NCI-H446 treated with DMSO at 0.1 percent for 48 hours (cell line): ENCODE results near the gene DLG2.
A peak's percentile ranks its signal among the peaks of the same experiment; 100 is the strongest.

Source experiments
- DNase-seq: peaks from one replicate; lab custom pipeline; 2025; lab: John Stamatoyannopoulos, UW

DLG2 gene

DNA sequence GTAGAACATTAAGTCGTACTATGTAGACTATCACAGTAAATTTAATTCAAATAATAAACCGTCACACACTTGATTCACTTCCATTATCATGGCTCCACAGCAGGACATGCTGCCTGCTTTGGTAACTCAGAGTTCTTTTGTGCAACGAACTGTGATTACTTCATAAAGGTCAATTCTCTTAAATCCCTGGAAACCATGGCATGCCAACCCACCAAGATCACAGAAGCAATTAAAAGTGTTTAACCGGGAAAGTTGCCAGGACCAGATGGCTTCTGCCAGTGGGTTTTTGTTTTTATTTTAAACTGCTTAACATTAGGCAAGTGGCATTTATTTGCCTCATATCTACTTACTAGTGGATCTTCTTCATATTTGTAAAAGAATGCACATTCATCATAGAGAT is 1162.1 kb downstream of the DLG2 start:
- peak; percentile 98 for DNase-seq

GRCh38 chr11:84455691-84456090 is 1171.5 kb downstream of the DLG2 start:
- DNase-seq, result peak; percentile 38

DNA sequence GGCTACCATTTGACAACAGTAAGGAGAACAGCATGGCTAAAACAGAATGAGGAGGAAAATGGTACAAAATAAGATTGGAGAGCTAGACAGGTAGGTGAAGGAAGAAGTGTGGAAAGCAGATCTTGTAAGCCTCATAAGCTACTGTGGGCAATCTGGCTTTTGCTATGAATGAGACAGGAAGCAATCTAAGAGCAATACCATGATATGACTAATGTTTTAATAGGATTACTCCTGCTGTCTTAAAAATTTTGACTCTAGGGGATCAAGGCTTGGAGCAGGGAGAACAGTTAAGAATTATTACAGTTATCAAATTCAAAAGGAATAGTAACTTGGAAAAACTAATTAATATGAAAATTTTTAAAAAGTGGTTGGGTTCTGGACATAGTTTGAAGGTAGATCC is 1174.9 kb downstream of the DLG2 start:
- DNase-seq, result no peak

GRCh38 chr11:84438565-84438964 is 1188.6 kb downstream of the DLG2 start:
- no peak for DNase-seq

DNA sequence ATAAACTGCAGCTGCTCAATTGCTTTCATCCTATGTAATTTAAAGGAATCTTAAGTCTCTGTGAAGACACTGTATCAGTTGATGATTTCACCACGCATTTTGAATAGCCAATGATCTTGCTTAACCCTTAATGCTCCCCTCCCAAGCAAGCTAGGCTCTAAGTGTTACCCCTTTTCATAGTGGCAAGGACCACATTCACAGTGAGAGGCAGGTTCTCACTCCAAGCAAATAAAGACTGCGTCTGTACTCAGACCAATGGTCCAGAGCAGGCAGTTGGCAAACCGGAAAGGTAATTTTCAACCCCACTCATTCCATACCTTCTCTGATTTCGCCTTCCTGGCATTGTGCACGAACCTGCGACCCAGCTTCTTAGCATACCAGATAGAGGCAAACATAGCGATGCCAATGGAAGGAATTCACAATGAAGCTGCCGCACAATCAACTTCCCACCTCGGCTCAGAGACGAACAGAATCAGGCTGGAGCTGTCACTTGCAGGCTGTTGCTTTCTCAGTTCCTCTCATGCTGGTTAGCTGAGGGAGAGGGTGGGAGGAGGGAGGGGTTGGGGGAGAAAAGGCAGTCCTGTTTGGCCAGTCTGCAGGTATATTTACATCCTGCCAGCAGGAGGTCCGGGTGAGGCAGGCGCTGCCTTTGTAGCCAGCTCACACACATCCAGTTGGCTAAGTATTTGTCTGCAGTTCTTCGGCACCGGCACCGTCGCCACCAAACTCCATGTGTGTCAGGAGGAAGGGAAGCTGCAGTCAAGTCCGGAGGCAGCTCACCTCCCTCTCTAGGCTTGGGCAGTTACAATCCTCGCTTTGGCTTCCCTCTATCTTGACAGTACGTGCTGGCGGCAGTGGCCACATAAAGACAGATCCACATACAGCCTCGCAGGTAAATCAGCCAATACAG is 1189.8 kb downstream of the DLG2 start:
- no peak for DNase-seq

- DNase-seq, result no peak
Observed at GRCh38 chr11:84430661-84431060, 1196.5 kb downstream of the DLG2 start.

DNA sequence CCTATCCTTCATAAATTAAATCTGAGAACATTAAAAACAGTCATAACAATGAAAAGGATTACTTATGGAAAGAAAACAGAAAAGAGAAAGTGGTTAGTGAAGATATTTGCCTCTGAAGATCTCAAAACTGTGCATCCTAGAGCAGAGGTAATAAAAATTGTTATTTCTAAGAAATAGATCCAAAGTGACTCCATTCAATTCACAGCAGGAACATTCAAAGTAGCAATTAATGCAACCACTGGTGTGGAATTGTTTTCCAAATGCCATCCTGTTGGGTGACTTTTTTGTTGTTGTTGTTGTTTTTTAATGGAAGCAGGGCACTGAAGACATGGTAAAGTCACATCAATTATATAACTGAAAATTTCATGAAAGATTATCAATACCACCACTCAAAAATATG is 1201.5 kb downstream of the DLG2 start:
- DNase-seq, result no peak

- no peak for DNase-seq
Observed at GRCh38 chr11:84420271-84420670, 1206.9 kb downstream of the DLG2 start.

- no peak for DNase-seq
Observed at GRCh38 chr11:84419616-84420015, 1207.5 kb downstream of the DLG2 start.

GRCh38 chr11:84414920-84415319 is 1212.2 kb downstream of the DLG2 start:
- DNase-seq, result no peak

DNA sequence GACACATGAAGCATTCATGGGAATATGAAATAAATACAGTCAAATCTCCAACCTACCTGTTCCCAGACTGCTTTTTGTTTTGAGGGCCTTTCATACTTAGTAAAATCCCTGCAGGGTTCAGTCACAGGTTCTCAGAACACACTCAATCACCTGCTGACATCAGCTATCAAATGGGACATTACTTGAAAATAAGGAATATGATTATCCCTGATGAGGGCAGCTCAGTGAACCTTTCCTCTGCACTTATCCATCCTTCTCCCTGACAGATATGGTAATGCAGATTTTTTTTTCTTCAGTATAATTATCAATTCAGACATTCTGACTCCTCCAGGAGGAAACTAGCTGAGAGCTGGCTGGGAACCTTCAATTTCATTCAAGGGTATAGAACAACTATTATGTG is 1213.6 kb downstream of the DLG2 start:
- no peak for DNase-seq

- no peak for DNase-seq
Observed at GRCh38 chr11:84412862-84413261, 1214.3 kb downstream of the DLG2 start.

DNA sequence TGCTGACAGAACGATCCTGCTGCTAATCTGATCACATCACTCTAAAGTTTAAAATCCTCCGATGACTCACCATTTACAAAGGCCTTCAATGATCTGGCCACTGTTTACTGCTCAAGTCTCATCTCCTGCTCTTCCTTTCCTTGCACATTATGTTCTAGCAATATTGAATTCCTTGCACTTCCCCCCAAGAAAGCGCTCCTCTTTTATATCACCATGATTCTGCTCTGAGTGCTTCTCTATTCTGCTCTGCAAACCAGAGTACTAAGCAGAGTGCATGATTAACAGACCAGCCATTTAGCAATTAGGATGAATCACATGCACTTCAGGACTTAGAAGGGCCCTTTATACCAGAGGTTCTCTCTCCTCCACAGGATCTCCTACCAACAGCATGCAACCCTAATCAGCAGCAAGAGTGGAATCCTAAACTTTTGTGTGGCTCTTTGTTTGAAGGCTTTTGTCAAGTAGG is 1218.2 kb downstream of the DLG2 start:
- no peak for DNase-seq

- no peak for DNase-seq
Observed at GRCh38 chr11:84407091-84407490, 1220.1 kb downstream of the DLG2 start.

DNA sequence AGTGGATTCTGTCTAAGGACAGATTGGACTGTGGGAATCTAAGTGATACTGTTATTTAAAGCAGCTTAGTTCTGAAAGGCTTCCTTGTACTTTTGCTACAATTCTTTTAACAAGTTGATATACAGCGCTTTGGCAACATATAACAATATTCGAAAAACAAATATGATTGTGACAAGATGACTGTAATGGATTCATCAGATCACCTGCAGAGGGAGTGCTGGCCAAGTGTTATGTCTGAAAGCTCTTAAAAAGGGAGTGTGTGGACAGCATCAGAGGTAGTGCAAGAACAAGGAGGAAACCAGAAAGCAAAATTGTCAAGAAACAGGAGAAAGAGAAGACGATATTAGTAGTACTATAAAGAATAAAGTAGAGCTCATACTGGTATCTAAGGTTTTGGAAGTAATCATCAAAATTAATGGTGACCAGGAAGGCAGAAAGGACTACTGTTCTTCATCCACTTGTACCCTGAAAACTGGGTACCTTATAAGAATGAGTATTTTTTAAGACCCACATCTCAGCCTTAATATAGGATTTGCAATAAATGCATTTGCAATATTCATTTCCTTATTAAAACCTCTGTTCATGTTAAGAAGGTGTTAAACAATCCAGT is 1229.0 kb downstream of the DLG2 start:
- peak; percentile 51 for DNase-seq

DNA sequence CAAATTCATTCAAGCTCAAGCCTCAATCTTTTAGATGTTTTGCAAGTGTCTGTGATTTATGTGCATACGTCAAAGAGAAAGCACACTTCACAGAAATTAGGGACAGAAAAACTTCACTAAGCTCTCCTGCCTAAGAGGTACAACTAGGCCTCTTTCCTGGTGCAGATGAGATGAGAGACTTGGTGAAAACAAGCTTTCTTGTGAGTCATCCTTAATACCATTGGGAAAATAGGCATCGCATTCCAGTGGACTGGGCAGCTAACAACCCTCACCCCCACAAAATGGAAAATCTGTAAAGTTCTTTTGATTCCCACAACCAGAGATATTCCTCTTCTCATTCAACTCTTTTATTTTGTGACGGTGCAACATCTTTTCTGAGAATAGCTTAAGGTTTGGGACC is 1230.6 kb downstream of the DLG2 start:
- no peak for DNase-seq

DNA sequence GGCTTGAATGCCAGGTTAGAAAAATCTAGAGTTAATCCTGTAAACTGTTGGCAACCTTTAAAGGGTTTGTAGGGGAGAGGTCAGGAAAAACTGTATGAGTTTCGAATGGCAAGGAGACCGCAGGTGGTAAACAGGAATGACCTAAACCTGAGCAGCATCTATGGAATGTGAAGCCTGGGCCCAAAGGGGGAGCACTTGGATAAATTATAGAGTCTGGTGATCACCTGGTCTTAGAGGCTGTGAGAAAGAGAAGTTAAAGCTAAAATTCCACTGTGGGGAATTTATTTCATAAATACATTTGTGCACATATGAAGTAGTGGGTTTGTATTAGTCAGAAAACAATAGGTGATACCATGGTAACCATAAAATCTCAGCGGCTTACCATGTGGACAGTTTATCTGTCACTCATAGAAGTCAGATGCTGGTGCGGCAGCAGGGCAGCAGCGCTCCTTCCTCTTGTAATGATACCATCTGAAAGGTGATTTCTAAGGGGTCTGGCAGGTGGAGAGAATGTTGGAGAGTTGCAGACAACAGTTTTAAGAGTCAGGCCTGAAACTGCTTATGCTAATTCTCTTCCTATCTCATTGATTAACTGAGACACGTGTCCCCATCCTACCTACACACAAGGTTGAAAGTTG is 1236.6 kb downstream of the DLG2 start:
- no peak for DNase-seq

- DNase-seq, result no peak
Observed at GRCh38 chr11:84389696-84390095, 1237.4 kb downstream of the DLG2 start.

GRCh38 chr11:84384731-84385130 is 1242.4 kb downstream of the DLG2 start:
- peak; percentile 49 for DNase-seq

- no peak for DNase-seq
Observed at GRCh38 chr11:84383576-84383975, 1243.6 kb downstream of the DLG2 start.

- DNase-seq, result no peak
Observed at GRCh38 chr11:84381666-84382065, 1245.5 kb downstream of the DLG2 start.

DNA sequence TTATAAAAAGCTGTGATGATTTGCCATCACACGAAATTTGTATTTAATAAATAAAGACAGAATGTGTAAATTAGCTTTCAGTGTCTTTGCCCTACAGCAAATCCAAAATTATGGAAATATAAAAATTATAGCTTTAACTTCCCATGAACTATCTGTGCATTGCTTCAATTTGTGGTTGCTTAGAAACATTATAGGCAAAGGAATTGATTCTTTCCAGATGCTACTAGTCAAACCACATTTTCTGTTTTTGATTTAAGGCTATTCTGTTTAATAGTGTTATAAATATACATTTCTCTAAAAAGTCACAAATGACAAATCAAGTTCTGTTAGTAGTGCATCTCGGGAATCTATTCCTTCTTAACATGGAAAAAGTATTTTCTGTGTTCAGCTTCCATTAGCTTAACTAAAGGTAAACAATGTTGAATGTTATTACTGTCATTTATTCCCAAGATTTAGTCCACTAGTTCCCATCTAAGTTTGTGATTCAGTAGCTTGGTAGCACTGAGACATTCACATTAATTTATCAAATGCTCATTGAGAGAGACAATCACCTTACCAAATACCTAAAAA is 1254.7 kb downstream of the DLG2 start:
- DNase-seq, result no peak

GRCh38 chr11:84358034-84358433 is 1269.1 kb downstream of the DLG2 start:
- no peak for DNase-seq
